GM18873 (cell line): ENCODE measurements around the gene PRPF40A.
A peak's percentile ranks its signal among the peaks of the same experiment; 100 is the strongest.
"Not testable (repeated sequence)": the region's sequence is repeated elsewhere in the genome, so short reads cannot be mapped to it uniquely, and the experiment has no call there.

Experiments used
- ATAC-seq: cut with Tn5 transposase; IDR thresholded peaks from one replicate; pipeline ENCODE4 v1.9.1; 2021; ENCODE audit warnings: mild to moderate bottlenecking, moderate library complexity, moderate number of reproducible peaks; ENCODE audit not compliant: unreplicated experiment, low FRiP score

PRPF40A gene

DNA sequence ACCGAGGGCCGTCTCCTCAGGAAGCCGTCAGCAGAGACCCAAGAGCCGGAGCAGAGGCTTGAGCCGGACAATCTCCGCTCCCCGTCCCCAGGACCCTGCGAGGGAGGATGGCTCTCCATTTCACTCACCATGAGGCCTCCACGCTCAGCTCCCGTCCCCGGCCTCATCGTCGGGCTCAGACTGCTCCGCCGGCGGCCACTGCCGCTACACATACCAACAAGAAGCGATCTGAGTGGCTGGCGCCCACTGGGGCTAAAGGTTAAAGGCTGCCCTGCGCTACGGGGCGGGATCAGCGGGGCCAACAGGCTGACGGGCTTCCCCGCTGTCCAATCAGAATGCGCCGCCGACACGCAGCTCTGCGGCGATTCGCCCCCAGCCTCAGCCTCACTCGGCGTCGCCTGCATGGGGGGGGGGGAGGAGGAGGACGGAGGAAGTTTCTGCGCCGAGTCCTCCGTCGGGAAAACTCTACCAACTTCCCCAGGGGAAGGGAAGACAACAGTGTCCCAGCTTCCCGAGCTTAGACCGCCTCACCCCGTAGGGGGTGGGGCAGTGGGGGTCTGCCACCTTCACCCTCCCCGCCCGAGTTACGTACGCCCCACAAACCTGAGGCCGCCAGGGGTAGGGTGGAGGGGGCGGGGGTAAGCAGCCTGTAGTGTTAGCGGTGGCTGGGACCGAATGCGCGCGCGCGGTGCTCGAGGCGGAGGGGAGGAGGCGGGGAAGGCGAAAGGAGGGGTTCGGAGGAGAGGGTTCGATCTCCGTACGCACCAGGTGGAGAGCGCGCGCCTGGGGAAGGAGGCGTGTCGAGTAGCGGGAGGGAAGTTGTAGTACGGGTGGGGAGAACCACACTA is at the start of gene PRPF40A:
Gene PRPF40A, minus strand, starts transcription at position 234 of the 848 bp plus-strand sequence. Its CDS starts 22 bp downstream, at position 212.
- ATAC-seq, result peak; percentile 79

GRCh38 chr2:152766928-152767327 is 49.7 kb upstream of the PRPF40A start:
- ATAC-seq, result no peak

- ATAC-seq, result no peak
Observed at GRCh38 chr2:152763651-152764050, 46.4 kb upstream of the PRPF40A start.

DNA sequence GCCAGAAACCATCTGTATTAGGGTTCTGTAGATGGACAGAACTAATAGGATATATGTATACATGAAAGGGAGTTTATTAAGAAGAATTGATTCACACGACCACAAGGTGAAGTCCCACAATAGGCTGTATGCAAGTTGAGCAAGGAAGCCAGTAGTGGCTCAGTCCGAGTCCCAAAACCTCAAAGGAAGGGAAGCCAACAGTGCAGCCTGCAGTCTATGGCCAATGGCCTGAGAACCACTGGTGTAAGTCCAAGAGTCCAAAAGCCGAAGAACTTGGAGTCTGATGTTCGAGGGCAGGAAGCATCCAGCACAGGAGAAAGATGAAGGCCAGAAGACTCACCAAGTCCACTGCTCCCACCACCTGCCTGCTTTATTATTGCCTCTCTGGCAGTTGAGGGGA is 45.9 kb upstream of the PRPF40A start:
- not testable (repeated sequence) for ATAC-seq

DNA sequence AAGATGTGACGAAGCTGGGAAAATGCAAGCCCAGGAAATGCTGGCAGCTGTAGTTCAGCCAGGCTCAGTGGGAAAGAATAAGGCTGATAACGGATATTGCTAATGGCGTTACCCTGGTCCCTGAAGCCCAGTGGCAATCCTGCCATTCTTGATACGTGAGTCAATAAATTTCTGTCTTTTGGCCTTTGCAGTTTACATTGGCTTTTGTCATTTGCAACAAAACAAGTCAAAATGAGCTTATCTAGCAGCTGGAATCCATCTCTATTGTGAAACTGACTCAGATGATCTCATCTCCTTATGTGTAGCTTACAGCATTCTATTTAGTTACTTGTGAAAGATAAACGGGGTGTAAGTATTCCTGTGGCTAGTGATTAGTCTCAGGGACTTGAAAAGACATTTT is 44.9 kb upstream of the PRPF40A start:
- ATAC-seq, result no peak

DNA sequence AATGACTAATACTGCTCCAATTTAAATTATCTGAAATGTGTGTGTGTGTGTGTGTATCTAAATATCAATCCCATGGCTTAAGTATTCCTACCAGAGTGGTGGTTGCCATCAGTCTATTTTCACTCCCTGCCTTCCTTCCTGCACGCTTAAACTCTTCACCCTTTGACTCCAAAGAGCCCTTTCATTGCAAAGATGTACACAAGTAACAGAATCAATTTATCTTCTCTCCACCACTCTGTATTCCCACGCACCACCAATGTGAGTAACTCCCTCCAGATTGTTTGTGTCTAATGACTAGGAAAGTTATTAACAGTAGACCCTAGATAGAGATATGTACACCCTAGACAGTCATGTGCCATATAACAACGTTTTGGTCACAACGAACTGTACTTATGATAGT is 44.0 kb upstream of the PRPF40A start:
- no peak for ATAC-seq

- no peak for ATAC-seq
Observed at GRCh38 chr2:152759290-152760072, 42.2 kb upstream of the PRPF40A start.

DNA sequence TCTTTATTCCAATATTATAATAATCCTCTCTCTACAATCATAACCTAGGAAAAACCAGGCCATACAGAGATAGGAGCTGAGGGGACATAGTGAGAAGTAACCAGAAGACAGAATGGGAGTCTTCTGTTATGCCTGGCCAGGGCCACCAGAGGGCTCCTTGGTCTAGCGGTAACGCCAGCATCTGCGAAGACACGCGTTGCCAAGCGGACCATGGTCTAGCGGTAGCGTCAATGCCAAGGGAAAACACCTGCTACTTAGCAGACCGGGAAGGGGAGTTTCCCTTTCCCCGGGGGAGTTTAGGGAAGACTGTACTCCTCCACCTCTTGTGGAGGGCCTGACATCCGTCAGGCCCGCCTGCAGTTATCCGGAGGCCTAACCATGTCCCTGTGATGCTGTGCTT is 37.8 kb upstream of the PRPF40A start:
- no peak for ATAC-seq

DNA sequence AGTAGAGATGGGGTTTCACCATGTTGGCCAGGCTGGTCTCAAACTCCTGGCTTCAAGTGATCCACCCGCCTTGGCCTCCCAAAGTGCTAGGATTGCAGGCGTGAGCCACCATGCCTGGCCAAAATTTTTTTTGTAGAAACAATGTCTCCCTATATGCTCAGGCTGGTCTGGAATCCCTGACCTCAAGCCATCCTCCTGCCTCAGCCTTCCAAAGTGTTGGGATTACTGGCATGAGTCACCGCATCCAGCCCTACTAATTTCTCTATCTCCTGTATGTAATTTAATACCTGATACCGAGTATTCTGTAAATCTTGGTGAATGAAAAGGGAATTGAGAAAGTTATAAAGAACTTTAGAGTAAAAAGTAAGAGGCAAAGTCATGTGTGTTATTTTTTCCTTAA is 30.5 kb upstream of the PRPF40A start:
- not testable (repeated sequence) for ATAC-seq

DNA sequence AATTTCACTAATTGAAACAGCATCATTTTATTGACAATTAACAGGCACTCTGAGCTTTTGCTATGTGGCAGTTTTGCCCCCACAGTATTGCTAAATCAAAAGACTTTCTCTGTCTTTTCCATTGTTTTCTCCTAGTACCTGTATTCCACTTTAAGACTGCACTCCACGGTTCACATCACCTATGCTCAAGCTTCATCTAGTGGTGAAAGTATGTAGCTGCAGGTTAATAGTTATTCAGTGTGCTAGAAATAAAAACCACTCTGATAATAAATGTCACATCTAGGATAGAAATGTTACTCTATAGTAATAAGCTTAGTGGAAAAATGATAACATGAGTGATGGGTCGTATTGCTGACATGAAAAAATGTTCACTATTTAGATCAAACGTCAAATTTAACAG is 25.7 kb upstream of the PRPF40A start:
- no peak for ATAC-seq

DNA sequence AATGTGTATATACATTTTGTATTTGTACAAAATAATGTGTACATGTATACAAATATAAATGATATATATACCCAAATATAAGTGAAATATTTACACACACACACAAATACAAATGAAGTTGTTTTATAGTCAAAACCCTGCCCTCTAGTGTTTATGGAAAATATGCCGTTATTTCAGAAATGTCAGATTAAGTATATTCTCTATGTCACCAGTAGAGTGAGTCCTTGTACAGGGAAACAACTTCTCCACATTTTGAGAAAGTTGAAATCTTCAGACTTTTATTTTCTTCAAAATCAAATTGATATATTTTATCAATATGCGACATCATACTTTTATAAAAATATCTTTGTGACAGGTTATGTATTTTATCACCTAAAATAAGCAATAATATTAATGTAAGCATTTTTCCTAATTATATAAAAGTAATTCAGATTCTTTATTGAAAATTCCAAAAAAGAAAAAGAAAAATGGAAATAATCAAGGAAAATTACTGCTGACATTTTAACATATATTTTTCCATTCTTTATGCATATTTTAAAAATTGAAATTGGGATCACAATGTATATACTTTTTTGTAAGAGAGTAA is 23.6 kb upstream of the PRPF40A start:
- ATAC-seq, result peak; percentile 74

GRCh38 chr2:152739705-152740104 is 22.4 kb upstream of the PRPF40A start:
- not testable (repeated sequence) for ATAC-seq

- no peak for ATAC-seq
Observed at GRCh38 chr2:152738438-152738837, 21.2 kb upstream of the PRPF40A start.

GRCh38 chr2:152737509-152737908 is 20.2 kb upstream of the PRPF40A start:
- ATAC-seq, result not testable (repeated sequence)

GRCh38 chr2:152730591-152731333 is 13.5 kb upstream of the PRPF40A start:
- ATAC-seq, result peak; percentile 72

- ATAC-seq, result no peak
Observed at GRCh38 chr2:152729844-152730243, 12.6 kb upstream of the PRPF40A start.

DNA sequence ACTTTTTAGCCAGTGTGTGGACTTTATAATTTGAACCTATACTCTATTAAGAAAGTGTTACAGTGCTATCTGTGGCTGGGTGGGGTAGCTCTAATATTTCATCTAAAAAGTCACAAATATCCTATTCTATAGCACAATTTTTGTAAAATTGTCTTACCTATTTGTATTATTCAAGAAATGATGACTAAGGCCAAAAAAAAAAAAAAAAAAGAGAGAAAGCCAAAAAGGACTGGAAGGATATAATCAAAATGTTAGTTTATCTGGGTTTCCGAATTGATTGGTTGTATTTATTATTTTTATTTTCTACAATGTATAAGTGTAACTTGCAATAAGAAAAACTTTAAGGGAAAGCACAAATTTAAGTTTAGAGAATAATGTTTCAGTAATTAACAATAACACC is 6.7 kb upstream of the PRPF40A start:
- no peak for ATAC-seq

GRCh38 chr2:152722639-152723038 is 5.4 kb upstream of the PRPF40A start:
- not testable (repeated sequence) for ATAC-seq

DNA sequence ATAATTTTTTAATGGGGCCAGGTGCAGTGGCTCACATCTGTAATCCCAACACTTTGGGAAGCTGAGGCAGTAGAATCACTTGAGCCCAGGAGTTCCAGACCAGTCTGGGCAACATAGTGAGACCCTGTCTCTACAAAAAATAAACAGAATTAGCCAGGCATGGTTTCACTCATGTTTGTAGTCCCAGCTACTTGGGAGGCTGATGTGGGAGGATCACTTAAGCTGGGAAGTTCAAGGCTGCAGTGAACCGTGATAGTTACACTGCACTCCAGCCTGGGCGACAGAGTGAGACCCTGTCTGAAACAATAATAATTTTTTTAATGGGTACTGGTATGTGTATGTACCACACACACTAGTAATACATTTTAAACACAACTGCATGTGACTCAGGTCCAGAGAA is 3.5 kb upstream of the PRPF40A start:
- no peak for ATAC-seq

GRCh38 chr2:152718909-152719645 is 1.8 kb upstream of the PRPF40A start:
- peak; percentile 31 for ATAC-seq
